ENCODE results near the gene PFKFB2. TPM values are rescaled to one million over a fixed set of nuclear protein-coding genes. Genes with fewer than 3 reads are reported as not detected.
A peak's percentile ranks its signal among the peaks of the same experiment; 100 is the strongest.

Gene PFKFB2
- total RNA-seq, 8 experiments from 2014 or later: 4.1 to 13.4 (median 6.8) TPM

DNA sequence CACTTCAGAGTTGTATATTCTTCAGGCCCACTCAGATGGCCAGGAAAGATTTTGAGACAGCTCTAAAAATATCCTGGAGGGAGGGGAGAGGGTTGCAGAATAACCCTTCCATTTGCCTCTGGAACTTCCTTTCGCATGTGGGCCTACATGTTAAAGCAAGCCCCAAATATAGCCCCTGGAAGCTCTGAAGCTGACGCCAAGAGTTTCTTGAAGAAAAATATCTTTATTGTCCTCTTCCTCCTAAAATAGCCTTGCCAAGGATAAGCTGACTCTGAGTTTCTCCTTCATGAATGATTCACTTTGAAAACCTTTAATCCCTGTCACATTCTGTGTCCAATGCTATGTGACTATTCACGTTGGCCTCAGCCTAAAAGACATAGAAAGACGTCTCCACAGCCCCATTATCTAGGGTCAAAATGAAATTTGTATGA, 27.0 kb upstream of the PFKFB2 start:
- Histone ChIP-seq H3K27ac (no peak overlapping the region), H3K4me1 (replicated peaks in 1 of 2) (no peaks in the 10 kb centered on the region), H3K4me3 (no peak overlapping the region)
- WGBS, 10 experiments: 7 to 100% (median 70%) methylated on average over 1 to 4 of the region's 4 CpGs; no CpG with 5 or more reads in 2 of the 10 experiments
- no peak for ATAC-seq (replicated peaks in 6 of 8)
- in situ Hi-C loops (cut with MboI; ENCODE audit: low pct_unique_long_range_greater_than_20kb in 2 of 9, low sequenced_read_pairs in 9 of 9, unreplicated experiment in 9 of 9): no loop called here

DNA sequence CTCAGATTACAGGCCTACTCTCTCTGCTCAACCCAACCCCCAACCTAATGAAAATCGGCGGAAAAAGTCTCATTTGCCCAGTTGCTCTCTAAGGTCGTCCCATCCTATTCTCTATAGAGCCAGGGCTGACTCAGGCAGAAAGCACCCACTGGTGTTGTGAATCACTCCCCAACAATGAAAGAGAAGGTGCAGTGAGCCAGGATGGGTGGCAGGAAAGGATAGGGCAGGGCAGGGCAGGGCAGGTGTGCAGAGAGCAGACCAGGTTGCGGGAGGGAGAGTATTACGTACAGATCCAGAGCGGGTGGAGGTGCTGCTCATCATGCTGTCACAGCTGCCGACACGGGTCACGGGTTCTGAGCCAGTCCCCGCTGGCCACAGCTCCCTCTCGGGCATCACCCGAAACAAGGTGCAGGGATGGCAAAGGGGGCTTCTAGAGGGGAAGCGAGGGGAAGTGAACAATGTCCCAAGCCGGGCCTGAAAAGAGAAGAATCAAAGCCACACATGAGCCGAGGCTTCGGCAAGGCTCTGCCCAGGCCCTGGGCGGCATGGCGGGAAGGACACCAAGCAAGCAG, 25.8 kb upstream of the PFKFB2 start:
- in situ Hi-C loops (cut with MboI; ENCODE audit: low pct_unique_long_range_greater_than_20kb in 2 of 9, low sequenced_read_pairs in 9 of 9, unreplicated experiment in 9 of 9): no loop called here
- ATAC-seq (replicated peaks in 6 of 8): no peak
- no peak overlapping the region for H3K4me3 ChIP-seq

DNA sequence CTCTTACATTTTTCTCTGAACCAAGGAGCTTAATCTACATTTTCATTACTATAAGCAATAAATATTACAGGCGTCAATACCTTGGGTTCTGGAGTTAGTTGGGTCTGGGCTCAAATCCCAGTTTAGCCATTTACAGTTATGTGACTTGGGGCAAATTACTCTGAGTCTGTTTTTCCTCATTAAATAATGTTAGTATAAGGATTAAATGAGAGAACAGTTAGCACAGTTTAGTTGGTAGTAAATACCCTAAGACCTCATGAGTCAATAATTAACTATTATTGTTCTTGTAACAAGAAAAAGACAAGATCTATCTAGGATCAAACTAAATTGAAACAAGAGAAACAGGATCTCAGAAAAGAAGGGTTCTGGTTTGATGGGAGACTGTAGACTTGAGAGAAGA, 25.2 kb upstream of the PFKFB2 start:
- ATAC-seq (replicated peaks in 6 of 8): no peak
- Histone ChIP-seq H3K27ac (no peak overlapping the region), H3K4me1 (replicated peaks in 1 of 2) (no peaks in the 10 kb centered on the region), H3K4me3 (no peak overlapping the region)
- in situ Hi-C loops (cut with MboI; ENCODE audit: low pct_unique_long_range_greater_than_20kb in 2 of 9, low sequenced_read_pairs in 9 of 9, unreplicated experiment in 9 of 9): no loop called here
- 18 to 67% (median 60%) methylated on average over 1 of the region's 1 CpG; no CpG with 5 or more reads in 4 of the 10 experiments for WGBS, 10 experiments

More for the DNA sequence above, 25.8 kb upstream of the PFKFB2 start:
- WGBS, 10 experiments: 83 to 100% (median 90%) methylated on average over 3 to 16 of the region's 18 CpGs; no CpG with 5 or more reads in 3 of the 10 experiments
- H3K4me1 ChIP-seq (replicated peaks in 1 of 2): no peaks in the 10 kb centered on the region
- no peak overlapping the region for H3K27ac ChIP-seq

DNA sequence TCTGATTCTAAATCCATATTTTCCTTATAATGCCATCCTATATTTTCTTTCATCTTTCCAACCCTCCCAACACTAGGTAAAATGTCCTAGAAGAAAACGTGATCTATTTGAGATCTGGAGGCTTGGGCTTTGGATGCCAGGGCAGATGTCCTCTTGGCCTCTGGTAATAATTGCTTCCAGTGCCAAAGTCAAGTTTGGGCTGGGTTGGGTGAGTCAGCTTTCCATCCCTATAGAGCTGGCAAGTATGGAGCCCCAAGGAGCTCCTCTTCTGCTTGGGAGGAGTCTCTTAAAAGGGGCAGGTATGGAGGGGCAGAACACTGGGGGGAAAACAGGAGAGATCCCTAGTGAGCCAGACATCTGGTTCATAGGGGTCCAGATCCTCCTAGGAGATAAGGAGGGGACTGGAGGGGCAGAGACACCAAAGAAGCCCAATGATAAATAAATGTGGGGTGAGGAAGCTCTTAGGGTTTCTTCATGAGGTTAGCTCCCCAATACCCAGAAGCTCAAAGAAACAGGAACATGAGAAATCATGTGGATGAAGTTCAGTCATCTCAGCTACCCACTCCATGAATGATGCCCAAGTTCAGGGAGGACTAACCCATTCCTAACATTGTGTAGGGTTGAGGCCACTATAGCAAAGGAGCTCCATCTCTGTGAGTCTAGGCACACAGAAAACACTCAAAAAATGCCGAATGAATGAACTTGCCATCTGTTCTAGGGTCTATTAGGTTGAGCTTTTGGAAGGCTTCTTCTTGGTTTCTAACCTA, 24.0 kb upstream of the PFKFB2 start:
- WGBS, 10 experiments: 0 to 100% (median 83%) methylated on average over 1 to 2 of the region's 2 CpGs; no CpG with 5 or more reads in 1 of the 10 experiments
- ATAC-seq (replicated peaks in 6 of 8): no peak
- Histone ChIP-seq H3K27ac (no peak overlapping the region), H3K4me1 (replicated peaks in 1 of 2) (no peaks in the 10 kb centered on the region), H3K4me3 (no peak overlapping the region)
- in situ Hi-C loops (cut with MboI; ENCODE audit: low pct_unique_long_range_greater_than_20kb in 2 of 9, low sequenced_read_pairs in 9 of 9, unreplicated experiment in 9 of 9): no loop called here

DNA sequence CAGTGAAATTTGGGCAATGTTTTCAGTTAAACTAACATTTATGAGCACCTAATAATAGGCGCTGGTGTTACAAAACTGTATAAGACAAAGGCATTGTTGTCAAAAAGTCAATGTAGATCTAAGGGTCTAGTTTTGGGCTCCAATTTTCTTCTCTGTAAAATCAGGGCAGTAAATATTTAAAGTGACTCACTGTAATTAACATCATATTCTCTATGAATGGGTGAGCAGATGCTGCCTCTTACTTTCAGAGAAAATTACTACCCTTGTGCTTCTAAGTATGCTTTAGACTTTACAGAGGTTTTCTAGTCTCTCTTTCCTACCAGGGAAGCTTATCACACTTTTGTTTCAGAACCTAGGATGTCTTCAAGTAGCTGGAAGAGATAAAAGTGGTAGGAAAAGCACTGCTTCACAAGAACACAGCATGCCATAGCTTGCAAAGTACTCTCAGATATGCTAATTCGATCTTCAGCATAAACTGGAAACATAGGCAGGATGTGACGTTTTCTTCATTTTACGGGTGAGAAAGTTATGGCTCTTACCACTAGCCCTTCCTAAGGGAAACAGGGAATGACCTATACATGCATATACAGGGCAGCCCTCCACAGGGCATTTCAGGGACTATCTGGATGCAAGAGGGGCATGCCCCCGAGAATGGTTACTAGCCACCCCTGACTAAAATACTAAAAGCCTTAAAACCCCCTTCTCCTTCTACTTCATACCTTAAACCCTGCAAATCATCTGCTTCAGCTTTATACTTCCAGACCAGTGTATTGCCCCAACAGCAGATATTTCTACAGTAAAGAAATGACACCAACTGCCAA, 23.2 kb upstream of the PFKFB2 start:
- ATAC-seq (replicated peaks in 6 of 8): peak in 3 of 8 experiments; percentile 79 to 91 (median 91)
- WGBS, 10 experiments: 0 to 100% (median 71%) methylated on average over 1 to 5 of the region's 5 CpGs; no CpG with 5 or more reads in 1 of the 10 experiments
- Histone ChIP-seq H3K4me1 (replicated peaks in 1 of 2) (no peaks in the 10 kb centered on the region), H3K4me3 (no peak overlapping the region), H3K27ac (no peak overlapping the region)
- in situ Hi-C loops (cut with MboI; ENCODE audit: low pct_unique_long_range_greater_than_20kb in 2 of 9, low sequenced_read_pairs in 9 of 9, unreplicated experiment in 9 of 9): no loop called here

DNA sequence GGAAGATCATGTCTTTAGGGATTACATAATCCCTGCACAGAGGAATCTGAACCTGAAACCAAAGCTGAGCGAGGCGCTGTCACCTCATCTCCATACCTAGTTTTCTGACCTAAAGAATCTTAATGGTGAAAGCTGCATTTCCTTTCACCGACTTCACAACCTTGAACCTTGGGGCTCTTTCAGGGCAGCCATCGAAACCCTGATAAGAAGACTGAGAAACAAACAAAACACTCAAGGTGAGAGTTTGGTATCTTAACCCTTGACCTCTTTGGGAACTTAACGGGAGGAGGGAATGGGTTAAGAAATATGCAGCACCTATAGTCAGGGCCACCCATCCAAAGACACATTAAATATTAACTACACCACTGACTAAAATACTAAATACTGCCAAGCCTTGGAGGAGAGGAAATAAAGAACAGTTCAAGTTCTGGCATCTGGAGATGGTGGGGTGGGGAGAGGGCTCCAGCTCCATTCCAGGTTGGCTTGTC, 22.5 kb upstream of the PFKFB2 start:
- no peak for ATAC-seq (replicated peaks in 6 of 8)
- Histone ChIP-seq H3K27ac (no peak overlapping the region), H3K4me1 (replicated peaks in 1 of 2) (no peaks in the 10 kb centered on the region), H3K4me3 (no peak overlapping the region)
- 80 to 96% (median 88%) methylated on average over 1 to 5 of the region's 5 CpGs; no CpG with 5 or more reads in 2 of the 10 experiments for WGBS, 10 experiments
- in situ Hi-C loops (cut with MboI; ENCODE audit: low pct_unique_long_range_greater_than_20kb in 2 of 9, low sequenced_read_pairs in 9 of 9, unreplicated experiment in 9 of 9): no loop called here

DNA sequence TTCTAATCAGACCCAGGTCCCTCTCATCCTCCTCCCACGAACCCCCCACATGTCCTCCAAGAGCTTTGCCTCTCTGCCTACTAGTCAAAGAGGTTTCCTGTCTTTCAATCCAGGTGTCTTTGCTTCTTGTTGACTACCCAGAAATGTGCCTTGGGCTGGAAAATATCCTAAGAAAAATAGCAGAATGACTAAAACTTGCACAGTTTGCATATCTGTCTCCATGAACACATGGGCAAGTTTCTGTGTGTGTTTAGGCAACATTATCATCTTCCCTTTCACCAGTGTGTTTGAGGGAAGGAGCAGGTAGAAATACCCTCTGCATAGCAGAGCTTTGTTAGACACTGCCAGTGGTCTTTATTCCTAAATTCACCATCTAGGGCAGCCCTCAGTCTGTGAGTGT, 22.1 kb upstream of the PFKFB2 start:
- H3K4me3 ChIP-seq: no peak overlapping the region
- in situ Hi-C loops (cut with MboI; ENCODE audit: low pct_unique_long_range_greater_than_20kb in 2 of 9, low sequenced_read_pairs in 9 of 9, unreplicated experiment in 9 of 9): no loop called here
- 0 to 100% (median 36%) methylated on average over 1 of the region's 1 CpG; no CpG with 5 or more reads in 6 of the 10 experiments for WGBS, 10 experiments
- no peaks in the 10 kb centered on the region for H3K4me1 ChIP-seq (replicated peaks in 1 of 2)
- no peak overlapping the region for H3K27ac ChIP-seq
- ATAC-seq (replicated peaks in 6 of 8): no peak

DNA sequence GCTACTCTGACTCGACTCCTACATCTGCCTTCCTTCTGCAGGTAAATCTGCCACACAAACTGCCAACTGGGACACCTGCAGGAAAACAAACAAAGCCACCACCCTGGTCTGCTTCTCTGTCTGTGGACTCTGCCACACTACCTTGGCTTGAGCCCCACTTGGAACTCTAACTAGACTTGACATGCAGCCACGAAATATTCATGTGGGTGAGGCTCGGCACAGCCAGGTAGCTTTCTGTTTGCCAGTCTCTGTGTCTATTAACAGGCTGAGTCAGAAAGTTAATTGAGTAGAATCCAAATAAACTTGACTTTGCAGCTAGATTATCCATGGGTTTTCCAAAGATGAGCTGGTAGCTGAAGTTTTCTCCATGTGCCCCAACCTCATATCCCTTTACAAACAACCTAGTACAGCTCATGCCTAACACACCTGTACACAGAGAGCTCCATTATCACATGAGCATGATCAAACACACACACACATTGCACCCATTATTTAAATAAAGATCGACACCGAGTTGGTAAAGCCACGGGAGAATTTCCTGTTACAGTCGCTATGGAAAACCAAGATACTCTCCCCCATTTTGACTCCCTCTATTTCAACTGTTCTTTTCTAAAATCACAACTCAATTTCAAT, 21.3 kb upstream of the PFKFB2 start:
- in situ Hi-C loops (cut with MboI; ENCODE audit: low pct_unique_long_range_greater_than_20kb in 2 of 9, low sequenced_read_pairs in 9 of 9, unreplicated experiment in 9 of 9): no loop called here
- Histone ChIP-seq H3K4me1 (replicated peaks in 1 of 2) (no peaks in the 10 kb centered on the region), H3K27ac (no peak overlapping the region), H3K4me3 (no peak overlapping the region)
- ATAC-seq (replicated peaks in 6 of 8): no peak
- WGBS, 10 experiments: 50 to 100% (median 79%) methylated on average over 2 to 7 of the region's 7 CpGs; no CpG with 5 or more reads in 1 of the 10 experiments

DNA sequence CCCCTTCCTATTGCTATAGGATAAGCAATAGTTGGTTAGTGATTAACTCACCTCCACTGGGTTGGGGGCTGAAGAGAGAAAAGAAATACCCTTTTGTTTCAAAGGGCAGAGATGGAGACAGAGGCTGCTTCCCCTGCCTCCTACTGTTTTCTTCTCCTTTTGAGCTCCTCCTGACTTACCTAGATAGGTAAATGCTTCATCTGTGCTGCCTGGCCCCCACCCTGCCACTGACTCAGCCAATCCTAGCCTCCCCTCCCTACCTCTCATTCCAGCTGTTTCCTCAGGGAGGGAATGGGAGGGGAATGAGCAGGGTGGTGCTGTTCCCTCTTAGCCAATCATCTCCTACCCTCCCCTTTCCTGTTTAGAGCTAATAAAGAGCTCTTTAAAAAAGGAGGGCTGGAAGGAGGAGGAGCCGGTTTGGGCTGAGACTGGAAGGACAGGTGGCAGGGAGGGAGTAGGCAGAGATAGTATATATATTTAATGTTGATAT, 20.5 kb upstream of the PFKFB2 start, which contains the start of gene C1orf116:
Gene C1orf116, minus strand, starts transcription at position 229 of the 490 bp plus-strand sequence. CDS start 5,158 bp downstream, outside the sequence.
- Histone ChIP-seq H3K27ac (no peak within 1 kb of the TSS), H3K4me1 (replicated peaks in 1 of 2) (no peaks in the 10 kb centered on the region), H3K4me3 (no peak within 1 kb of the TSS)
- 0% methylated on average over 1 of the region's 1 CpG; no CpG with 5 or more reads in 4 of the 10 experiments for WGBS, 10 experiments
- in situ Hi-C loops (cut with MboI; ENCODE audit: low pct_unique_long_range_greater_than_20kb in 2 of 9, low sequenced_read_pairs in 9 of 9, unreplicated experiment in 9 of 9): no loop called here
- peak in 3 of 8 experiments; percentile 9 to 53 (median 37) for ATAC-seq (replicated peaks in 6 of 8)

DNA sequence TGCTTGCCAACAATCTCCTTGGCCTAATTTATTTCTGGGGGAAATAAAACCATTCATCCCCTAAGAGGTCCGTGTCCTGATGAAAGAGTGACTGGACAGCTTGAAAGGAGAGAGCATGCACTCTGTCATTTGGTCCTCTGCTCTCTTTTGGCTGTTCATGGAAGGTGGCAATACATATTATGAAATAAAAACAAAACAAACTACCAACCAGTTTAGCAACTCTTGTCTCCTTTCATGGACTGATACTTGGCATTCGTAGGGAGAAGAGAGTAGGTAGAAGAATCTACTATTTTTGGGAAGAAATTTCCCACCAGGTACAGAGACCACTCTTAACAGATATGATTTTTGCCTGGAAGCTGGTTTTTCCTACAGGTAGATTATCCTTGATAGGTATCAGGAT, 19.8 kb upstream of the PFKFB2 start:
- H3K4me1 ChIP-seq (replicated peaks in 1 of 2): no peaks in the 10 kb centered on the region
- WGBS, 10 experiments: 64 to 100% (median 81%) methylated on average over 1 to 2 of the region's 2 CpGs; no CpG with 5 or more reads in 1 of the 10 experiments
- no peak for ATAC-seq (replicated peaks in 6 of 8)
- H3K4me3 ChIP-seq: no peak overlapping the region
- in situ Hi-C loops (cut with MboI; ENCODE audit: low pct_unique_long_range_greater_than_20kb in 2 of 9, low sequenced_read_pairs in 9 of 9, unreplicated experiment in 9 of 9): no loop called here
- no peak overlapping the region for H3K27ac ChIP-seq

DNA sequence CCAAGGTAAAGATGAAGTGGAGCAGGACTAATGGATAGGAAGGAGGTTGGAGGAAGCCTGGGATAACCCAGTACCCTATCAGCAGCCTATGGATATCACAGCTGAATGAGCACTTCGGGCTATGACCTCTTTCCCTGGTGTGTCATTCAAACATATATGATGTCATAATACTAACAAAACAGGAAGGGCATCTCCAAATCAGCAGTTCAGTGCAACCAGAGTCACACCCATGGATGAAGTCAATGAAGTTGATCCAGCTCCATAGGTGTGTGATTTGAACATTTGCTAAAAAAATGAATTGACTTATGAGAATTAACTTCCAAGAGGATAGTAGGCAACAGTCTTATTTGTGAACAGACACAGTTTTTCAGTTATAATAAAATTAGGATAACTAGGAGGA, 18.9 kb upstream of the PFKFB2 start:
- no peak overlapping the region for H3K4me3 ChIP-seq
- WGBS, 10 experiments: 40 to 100% (median 50%) methylated on average over 1 of the region's 1 CpG; no CpG with 5 or more reads in 5 of the 10 experiments
- ATAC-seq (replicated peaks in 6 of 8): peak in 1 of 8 experiments; percentile 17
- H3K4me1 ChIP-seq (replicated peaks in 1 of 2): no peaks in the 10 kb centered on the region
- in situ Hi-C loops (cut with MboI; ENCODE audit: low pct_unique_long_range_greater_than_20kb in 2 of 9, low sequenced_read_pairs in 9 of 9, unreplicated experiment in 9 of 9): no loop called here
- no peak overlapping the region for H3K27ac ChIP-seq

DNA sequence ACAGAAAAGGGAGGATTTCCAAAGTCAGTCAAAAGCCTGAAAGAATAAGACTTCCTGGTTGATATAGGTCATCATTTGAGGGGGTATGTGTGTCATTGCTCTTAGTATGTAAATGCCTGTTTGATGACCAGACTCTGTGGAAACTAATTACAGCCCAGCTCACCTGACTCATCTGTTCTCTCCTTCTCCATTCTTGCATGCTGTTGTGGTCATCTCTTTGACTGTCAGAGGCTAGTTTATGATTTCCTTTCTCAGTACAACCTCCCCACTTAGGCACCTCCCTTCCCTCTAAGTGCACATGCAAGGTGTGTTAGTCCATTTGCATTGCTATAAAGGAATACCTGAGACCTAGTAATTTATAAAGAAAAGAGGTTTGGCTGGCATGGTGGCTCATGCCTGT, 18.1 kb upstream of the PFKFB2 start:
- H3K4me1 ChIP-seq (replicated peaks in 1 of 2): no peaks in the 10 kb centered on the region
- peak in 3 of 8 experiments; percentile 25 to 66 (median 65) for ATAC-seq (replicated peaks in 6 of 8)
- no peak overlapping the region for H3K4me3 ChIP-seq
- H3K27ac ChIP-seq: no peak overlapping the region
- in situ Hi-C loops (cut with MboI; ENCODE audit: low pct_unique_long_range_greater_than_20kb in 2 of 9, low sequenced_read_pairs in 9 of 9, unreplicated experiment in 9 of 9): no loop called here
